ENCODE measurements around the gene OPN1LW. TPM values are rescaled to one million over a fixed set of nuclear protein-coding genes. Genes with fewer than 3 reads are reported as not detected.

Gene OPN1LW
- total RNA-seq, 1 experiment from 2014 or later = not detected

GRCh38 chrX:154120567-154120966 lies 23.5 kb upstream of the OPN1LW start:
- Histone ChIP-seq H2AK5ac (ENCODE audit: insufficient read length, low read length) (no peak overlapping the region), H3K23me2 (ENCODE audit: insufficient read length, low read depth, low read length, poor library complexity, severe bottlenecking) (no peaks in the 10 kb centered on the region), H3K79me1 (ENCODE audit: insufficient read depth, low read depth, low read length, poor library complexity, severe bottlenecking) (no peaks in the 10 kb centered on the region), H3K4me2 (ENCODE audit: insufficient read depth, insufficient read length, low read length) (no peak overlapping the region), H2BK20ac (ENCODE audit: low read depth, low read length, poor library complexity, severe bottlenecking) (no peak overlapping the region), H4K8ac (replicated peaks; ENCODE audit: insufficient read length, low read depth, low read length) (no peak overlapping the region), H3K4me1 (ENCODE audit: insufficient read depth, low read length) (no peaks in the 10 kb centered on the region), H2BK120ac (ENCODE audit: low read depth, low read length, poor library complexity, severe bottlenecking) (no peak overlapping the region), H3K79me2 (ENCODE audit: insufficient read depth, low read length) (no peaks in the 10 kb centered on the region), H2BK15ac (ENCODE audit: low read depth, low read length) (no peak overlapping the region), H4K91ac (ENCODE audit: insufficient read length, low read depth, low read length) (no peak overlapping the region), H3K4ac (ENCODE audit: low read depth, low read length) (no peak overlapping the region), H3K14ac (ENCODE audit: insufficient read depth, low read length) (no peak overlapping the region), H3K27me3 (ENCODE audit: insufficient read depth, low read length) (no peaks in the 10 kb centered on the region), H3K23ac (ENCODE audit: insufficient read length, low read depth, low read length) (no peak overlapping the region), H2AFZ (ENCODE audit: low read length) (no peak overlapping the region), H3K9me3 (ENCODE audit: control insufficient read depth, low read depth, low read length) (peaks cover 18% of the 10 kb centered on the region), H2BK5ac (ENCODE audit: insufficient read length, low read length) (no peak overlapping the region), H4K20me1 (ENCODE audit: control insufficient read depth, insufficient read depth, insufficient read length) (no peaks in the 10 kb centered on the region), H3K56ac (ENCODE audit: insufficient read length, low read depth, low read length) (no peak overlapping the region), H3K9ac (ENCODE audit: extremely low read depth, insufficient read length, low read length) (no peak overlapping the region), H3T11ph (ENCODE audit: low read length) (no peak overlapping the region), H3K27ac (ENCODE audit: insufficient read length, low read depth, low read length) (no peak overlapping the region), H4K5ac (ENCODE audit: insufficient read length, low read depth, low read length) (no peak overlapping the region), H3K18ac (ENCODE audit: insufficient read length, low read depth, low read length) (no peak overlapping the region), H2BK12ac (ENCODE audit: insufficient read length, low read depth, low read length) (no peak overlapping the region)
- Mint-ChIP-seq H3K4me3 (no peak overlapping the region), H3K4me1 (peaks cover 0 to 5% of the 10 kb centered on the region in 2 experiments; a peak in 2 of 4 replicates), H3K27ac (no peak overlapping the region), H3K36me3 (ENCODE audit: insufficient read depth in 1 of 3, low read depth in 3 of 3) (peaks cover 0 to 6% (median 5%) of the 10 kb centered on the region in 3 experiments; a peak in 5 of 7 replicates), H3K27me3 (ENCODE audit: low read depth) (peaks cover 7% of the 10 kb centered on the region), H3K9me3 (peaks cover 83 to 86% of the 10 kb centered on the region in 2 experiments)
- no peak for DNase-seq
- no CpG with 5 or more reads among the region's 3 CpGs for WGBS (ENCODE audit: extremely low coverage, insufficient read length, low lambda C conversion rate)
- TF ChIP-seq CTCF (conservative IDR thresholded peaks at IDR 0.05) = no peak
